Stimulated activated CD4-positive, alpha-beta T cell treated with anti-CD3 and anti-CD28 coated beads, Interleukin-4, amount 100 ng/mL, for 4 hours (primary cell): ENCODE results near the gene JCHAIN.

ENCODE experiments used
- DNase-seq, 2 experiments: peaks; one replicate each; pipeline ENCODE4 v3.0.0-alpha.2; 2020

Gene JCHAIN

GRCh38 chr4:70634482-70634881, 31.8 kb downstream of the JCHAIN start:
- DNase-seq, result no peak

DNA sequence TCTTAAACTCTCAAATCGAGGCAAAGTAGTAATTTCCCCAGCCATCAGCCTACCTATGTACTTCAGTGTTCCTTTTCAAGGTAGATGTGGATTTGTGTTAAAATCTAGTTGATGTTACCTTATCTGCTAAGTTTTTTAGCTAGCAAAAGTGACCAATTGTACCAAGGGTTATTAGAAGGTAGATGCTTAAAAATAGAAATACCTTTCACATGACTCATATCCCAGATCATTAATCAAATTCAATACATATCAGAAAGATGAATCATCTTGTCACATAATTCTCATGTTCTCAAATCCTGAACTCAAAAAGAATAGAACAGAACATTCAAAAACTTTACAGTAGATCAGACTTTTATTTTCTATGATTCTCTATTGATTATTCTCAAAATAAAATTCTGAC, 34.3 kb downstream of the JCHAIN start:
- no peak for DNase-seq

DNA sequence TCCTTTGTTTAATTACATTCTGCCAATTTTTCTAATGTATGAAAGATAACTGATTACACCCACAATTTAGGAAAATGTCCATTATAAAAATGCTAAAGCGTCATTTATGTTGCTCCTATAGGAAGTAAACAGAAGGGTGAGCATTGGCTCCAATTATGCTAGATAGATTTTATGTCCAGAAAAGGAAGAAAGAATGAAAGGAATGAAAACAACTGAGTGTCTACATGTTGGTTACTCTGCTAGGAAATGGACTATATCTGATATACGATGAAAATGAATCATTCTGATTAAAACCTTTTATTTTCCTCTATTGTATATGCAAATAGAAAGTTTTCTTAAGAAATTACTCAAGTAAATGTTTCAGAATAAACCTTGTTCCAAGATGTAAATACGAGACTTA, 36.1 kb downstream of the JCHAIN start:
- DNase-seq, result no peak

DNA sequence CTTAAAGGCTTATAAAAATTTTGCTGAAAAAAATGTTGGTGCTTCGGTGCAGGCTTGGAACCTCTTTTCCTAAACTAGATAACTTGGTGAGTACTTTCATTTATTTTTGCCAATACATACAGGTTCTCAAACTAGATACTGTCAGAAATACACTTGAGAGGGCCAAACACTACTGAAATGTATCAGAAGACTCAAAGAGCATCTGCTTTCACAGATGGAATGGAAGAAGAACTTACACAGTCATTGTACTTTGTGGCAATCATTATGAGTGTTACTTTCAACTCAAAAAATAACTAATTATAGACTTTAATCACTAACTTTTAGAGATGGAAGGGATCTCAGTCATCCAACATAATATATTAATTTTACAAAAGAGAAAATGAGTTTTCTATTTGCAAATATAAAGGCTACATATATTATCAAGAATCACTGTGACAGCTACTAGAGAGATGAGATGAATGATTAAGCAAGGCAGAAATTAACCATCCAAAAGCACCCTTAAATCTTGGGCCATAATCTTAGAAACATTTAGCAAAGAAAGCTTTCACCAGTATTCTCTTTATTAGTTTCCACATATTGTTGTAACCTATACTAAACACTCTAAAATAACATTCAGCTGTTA, 36.7 kb downstream of the JCHAIN start:
- no peak for DNase-seq

- no peak for DNase-seq
Measured at GRCh38 chr4:70628444-70628843, 37.9 kb downstream of the JCHAIN start, which contains the start of gene ENAM. Gene ENAM, plus strand, starts transcription at chr4:70628744. Its CDS starts 757 bp downstream, at chr4:70629501.

- DNase-seq, result no peak
Measured at GRCh38 chr4:70627620-70628019, 38.7 kb downstream of the JCHAIN start.

DNA sequence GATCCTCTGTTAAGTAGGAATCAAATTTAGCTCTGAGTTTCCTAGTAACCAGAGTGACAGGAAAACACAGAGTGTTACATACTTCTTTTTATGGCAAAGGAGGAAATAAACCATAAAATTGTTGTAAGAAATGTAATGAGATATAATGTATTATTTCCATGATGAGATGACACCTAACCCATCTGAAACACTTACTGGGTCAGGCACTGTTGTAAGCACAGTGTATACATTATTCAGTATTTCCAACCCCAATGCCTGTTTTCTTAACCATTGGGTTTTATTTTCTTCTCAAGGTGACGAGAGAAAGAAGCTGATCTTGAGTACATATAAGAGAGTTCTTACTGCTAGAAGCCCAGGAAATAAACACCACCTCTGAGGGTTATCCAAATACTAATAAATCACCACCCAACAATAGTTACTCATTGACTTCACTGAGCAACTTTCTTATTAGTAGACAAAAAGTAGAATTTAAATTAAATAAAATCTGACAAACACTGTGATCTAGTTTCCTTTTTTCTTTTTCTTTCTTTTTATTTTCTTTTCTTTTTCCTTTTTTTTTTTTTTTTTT, 42.0 kb downstream of the JCHAIN start:
- no peak for DNase-seq

GRCh38 chr4:70623323-70623722, 43.0 kb downstream of the JCHAIN start:
- no peak for DNase-seq

DNA sequence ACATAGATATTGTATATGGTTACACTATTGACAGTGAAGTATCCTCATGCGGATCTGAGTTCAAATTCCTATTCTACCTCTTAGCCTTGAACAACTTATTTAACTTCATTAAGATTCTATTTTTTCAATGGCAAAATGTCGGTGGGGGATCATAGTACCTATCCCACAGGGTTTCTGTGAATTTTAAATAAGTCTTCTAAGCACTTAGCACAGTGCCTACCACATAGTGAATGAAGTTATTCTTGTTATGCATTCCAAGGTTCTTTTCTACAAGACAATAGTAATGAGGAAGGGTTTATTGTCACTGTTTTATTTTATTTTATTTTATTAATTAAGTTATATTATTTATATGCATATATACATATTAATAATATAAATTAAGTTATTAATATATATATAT, 46.5 kb downstream of the JCHAIN start:
- no peak for DNase-seq

GRCh38 chr4:70619288-70619687, 47.0 kb downstream of the JCHAIN start:
- DNase-seq, result no peak

GRCh38 chr4:70614184-70614555, 52.1 kb downstream of the JCHAIN start:
- no peak for DNase-seq

GRCh38 chr4:70613306-70614183, 52.8 kb downstream of the JCHAIN start:
- DNase-seq, result no peak

GRCh38 chr4:70608324-70608723, 58.0 kb downstream of the JCHAIN start:
- DNase-seq, result no peak

DNA sequence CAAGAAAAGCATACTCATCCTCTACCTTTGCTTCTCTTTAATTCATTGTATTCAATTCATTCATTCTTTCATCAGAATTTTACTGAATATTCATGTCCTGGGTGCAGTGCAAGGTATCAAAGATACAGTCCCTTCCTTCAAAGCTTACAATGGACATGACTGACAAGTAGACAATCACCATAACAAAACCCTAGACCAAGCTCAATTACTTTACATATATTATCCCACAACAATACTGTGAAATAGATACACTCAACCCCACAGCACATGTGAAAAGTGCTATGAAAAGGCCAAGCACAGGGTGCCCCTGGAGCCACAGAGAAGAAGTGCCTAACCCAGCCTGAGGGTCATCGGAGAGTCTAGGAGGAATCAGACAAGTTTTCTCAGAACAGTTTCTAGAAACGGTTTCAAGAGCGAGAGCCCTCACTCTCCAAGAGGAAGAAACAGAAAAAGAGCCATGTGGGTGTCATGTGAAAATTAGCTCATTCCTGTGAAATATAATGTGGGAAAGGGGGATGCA, 58.9 kb downstream of the JCHAIN start:
- DNase-seq, result no peak

- DNase-seq, result no peak
Measured at GRCh38 chr4:70606459-70606858, 59.8 kb downstream of the JCHAIN start.
